ENCODE results near the gene LDLRAD4.

LDLRAD4 gene

DNA sequence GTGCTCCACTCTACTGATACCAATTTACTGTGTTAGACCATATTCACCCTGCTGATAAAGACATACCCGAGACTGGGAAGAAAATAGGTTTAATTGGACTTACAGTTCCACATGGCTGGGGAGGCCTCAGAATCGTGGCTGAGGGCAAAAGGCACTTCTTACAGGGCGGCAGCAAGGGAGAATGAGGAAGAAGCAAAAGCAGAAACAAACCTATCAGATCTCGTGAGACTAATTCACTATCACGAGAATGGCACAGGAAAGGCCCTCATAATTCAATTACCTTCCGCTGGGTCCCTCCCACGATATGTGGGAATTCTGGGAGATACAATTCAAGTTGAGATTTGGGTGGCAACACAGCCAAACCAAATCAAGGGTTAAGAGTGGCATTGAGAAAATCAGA lies 65.2 kb downstream of the LDLRAD4 start:
- H3K4me1 ChIP-seq (ENCODE audit: insufficient read depth, low read length), result no peaks in the 10 kb centered on the region
- no peak overlapping the region for H3K9ac ChIP-seq (ENCODE audit: low read depth, low read length)
- ATAC-seq (ENCODE audit: insufficient read depth, low read depth), result no peak
- no peak overlapping the region for H3K27ac ChIP-seq (ENCODE audit: low read length)
- H3K36me3 ChIP-seq (ENCODE audit: insufficient read depth, low read length), result peaks cover 31% of the 10 kb centered on the region
- no peak overlapping the region for H3K4me2 ChIP-seq (ENCODE audit: insufficient read depth, low read length)
- no peak for DNase-seq
- H3K27me3 ChIP-seq (ENCODE audit: insufficient read depth, low read length, poor library complexity), result no peaks in the 10 kb centered on the region
- no peak overlapping the region for H2AFZ ChIP-seq (ENCODE audit: low read depth, low read length)
- H4K20me1 ChIP-seq (ENCODE audit: insufficient read depth, low read length), result no peaks in the 10 kb centered on the region; the same call in 1 of the 2 replicates
- TF ChIP-seq, protein P1, sequence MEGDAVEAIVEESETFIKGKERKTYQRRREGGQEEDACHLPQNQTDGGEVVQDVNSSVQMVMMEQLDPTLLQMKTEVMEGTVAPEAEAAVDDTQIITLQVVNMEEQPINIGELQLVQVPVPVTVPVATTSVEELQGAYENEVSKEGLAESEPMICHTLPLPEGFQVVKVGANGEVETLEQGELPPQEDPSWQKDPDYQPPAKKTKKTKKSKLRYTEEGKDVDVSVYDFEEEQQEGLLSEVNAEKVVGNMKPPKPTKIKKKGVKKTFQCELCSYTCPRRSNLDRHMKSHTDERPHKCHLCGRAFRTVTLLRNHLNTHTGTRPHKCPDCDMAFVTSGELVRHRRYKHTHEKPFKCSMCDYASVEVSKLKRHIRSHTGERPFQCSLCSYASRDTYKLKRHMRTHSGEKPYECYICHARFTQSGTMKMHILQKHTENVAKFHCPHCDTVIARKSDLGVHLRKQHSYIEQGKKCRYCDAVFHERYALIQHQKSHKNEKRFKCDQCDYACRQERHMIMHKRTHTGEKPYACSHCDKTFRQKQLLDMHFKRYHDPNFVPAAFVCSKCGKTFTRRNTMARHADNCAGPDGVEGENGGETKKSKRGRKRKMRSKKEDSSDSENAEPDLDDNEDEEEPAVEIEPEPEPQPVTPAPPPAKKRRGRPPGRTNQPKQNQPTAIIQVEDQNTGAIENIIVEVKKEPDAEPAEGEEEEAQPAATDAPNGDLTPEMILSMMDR (IDR thresholded peaks at IDR 0.05; ENCODE audit: borderline replicate concordance, extremely low read depth, low read length, poor library complexity, severe bottlenecking), result no peak
- TF ChIP-seq EZH2 (IDR thresholded peaks at IDR 0.05; ENCODE audit: borderline replicate concordance, low read depth, low read length, severe bottlenecking), result no peak
- H3K79me2 ChIP-seq (ENCODE audit: insufficient read depth, low read length), result no peaks in the 10 kb centered on the region
- no peaks in the 10 kb centered on the region for H3K9me3 ChIP-seq (ENCODE audit: insufficient read depth, low read length, severe bottlenecking)
- no peak overlapping the region for H3K4me3 ChIP-seq (ENCODE audit: low read depth in 1 of 2, low read length in 2 of 2)

DNA sequence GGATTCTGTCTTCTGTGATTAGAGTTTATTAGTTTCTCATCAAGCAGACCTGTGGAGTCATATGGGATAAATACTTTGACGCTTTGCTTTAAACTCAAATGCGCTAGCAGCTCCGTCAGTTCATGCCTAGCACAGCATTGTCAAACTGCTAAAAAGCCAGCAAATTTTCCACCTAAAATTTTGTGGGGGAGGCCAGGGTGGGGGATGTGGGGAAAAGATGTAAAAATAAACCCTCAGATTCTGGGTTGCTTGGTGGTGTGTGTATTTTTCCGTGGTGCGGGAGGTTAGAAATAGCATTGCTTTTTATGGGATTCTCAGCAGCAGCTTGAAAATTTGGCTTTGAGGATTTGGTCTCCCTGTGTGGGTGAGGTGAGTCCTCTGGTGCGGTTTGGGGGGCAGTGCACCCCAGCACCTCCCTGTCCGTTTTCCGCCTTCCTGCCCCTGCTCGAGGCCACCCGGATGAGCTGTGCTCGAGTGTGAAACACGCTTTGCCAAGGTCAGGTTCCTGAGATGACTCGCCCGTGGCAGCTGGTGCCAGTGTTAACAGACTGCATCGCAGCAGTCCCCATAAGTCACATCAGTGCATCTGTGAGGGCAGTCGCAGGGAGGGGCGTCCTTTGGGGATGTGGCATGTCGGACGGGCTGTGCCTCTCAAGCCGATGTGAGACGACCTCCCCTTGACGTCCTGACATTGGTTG lies 65.9 kb downstream of the LDLRAD4 start:
- Histone ChIP-seq H3K27me3 (ENCODE audit: insufficient read depth, low read length, poor library complexity) (no peaks in the 10 kb centered on the region), H3K79me2 (ENCODE audit: insufficient read depth, low read length) (no peaks in the 10 kb centered on the region), H4K20me1 (ENCODE audit: insufficient read depth, low read length) (no peaks in the 10 kb centered on the region; the same call in 1 of the 2 replicates), H3K9me3 (ENCODE audit: insufficient read depth, low read length, severe bottlenecking) (no peaks in the 10 kb centered on the region), H3K4me3 (ENCODE audit: low read depth in 1 of 2, low read length in 2 of 2) (no peak overlapping the region), H3K9ac (ENCODE audit: low read depth, low read length) (no peak overlapping the region), H2AFZ (ENCODE audit: low read depth, low read length) (no peak overlapping the region), H3K36me3 (ENCODE audit: insufficient read depth, low read length) (peaks cover 24% of the 10 kb centered on the region), H3K4me2 (ENCODE audit: insufficient read depth, low read length) (no peak overlapping the region), H3K27ac (ENCODE audit: low read length) (no peak overlapping the region), H3K4me1 (ENCODE audit: insufficient read depth, low read length) (no peaks in the 10 kb centered on the region)
- no peak for ATAC-seq (ENCODE audit: insufficient read depth, low read depth)
- no peak for TF ChIP-seq EZH2 (IDR thresholded peaks at IDR 0.05; ENCODE audit: borderline replicate concordance, low read depth, low read length, severe bottlenecking)
- TF ChIP-seq, protein P1 (IDR thresholded peaks at IDR 0.05; ENCODE audit: borderline replicate concordance, extremely low read depth, low read length, poor library complexity, severe bottlenecking), result no peak
- no peak for DNase-seq

DNA sequence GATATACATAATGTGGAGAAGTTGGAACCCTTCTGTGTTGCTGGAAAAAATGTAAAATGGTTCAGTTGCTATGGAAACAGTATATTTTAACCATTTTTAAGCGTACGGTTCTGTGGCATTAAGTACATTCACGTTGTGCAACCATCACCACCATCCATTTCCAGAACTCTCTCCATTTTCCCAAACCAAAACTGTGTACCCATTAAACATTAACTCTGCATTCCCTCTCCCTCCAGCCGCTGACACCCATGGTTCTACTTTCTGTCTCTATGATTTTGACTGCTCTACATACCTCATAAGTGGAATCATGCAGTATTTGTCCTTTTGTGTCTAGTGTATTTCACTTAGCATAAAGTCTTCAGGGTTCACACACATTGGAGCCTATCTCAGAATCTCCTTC lies 67.3 kb downstream of the LDLRAD4 start:
- Histone ChIP-seq H4K20me1 (ENCODE audit: insufficient read depth, low read length) (no peaks in the 10 kb centered on the region; the same call in 1 of the 2 replicates), H3K4me2 (ENCODE audit: insufficient read depth, low read length) (no peak overlapping the region), H3K27ac (ENCODE audit: low read length) (no peak overlapping the region), H3K4me1 (ENCODE audit: insufficient read depth, low read length) (no peaks in the 10 kb centered on the region), H3K9me3 (ENCODE audit: insufficient read depth, low read length, severe bottlenecking) (no peaks in the 10 kb centered on the region), H2AFZ (ENCODE audit: low read depth, low read length) (no peak overlapping the region), H3K9ac (ENCODE audit: low read depth, low read length) (no peak overlapping the region), H3K79me2 (ENCODE audit: insufficient read depth, low read length) (no peaks in the 10 kb centered on the region), H3K27me3 (ENCODE audit: insufficient read depth, low read length, poor library complexity) (no peaks in the 10 kb centered on the region), H3K36me3 (ENCODE audit: insufficient read depth, low read length) (peaks cover 10% of the 10 kb centered on the region), H3K4me3 (ENCODE audit: low read depth in 1 of 2, low read length in 2 of 2) (no peak overlapping the region)
- DNase-seq, result no peak
- no peak for ATAC-seq (ENCODE audit: insufficient read depth, low read depth)
- TF ChIP-seq, protein P1 (IDR thresholded peaks at IDR 0.05; ENCODE audit: borderline replicate concordance, extremely low read depth, low read length, poor library complexity, severe bottlenecking), result no peak
- no peak for TF ChIP-seq EZH2 (IDR thresholded peaks at IDR 0.05; ENCODE audit: borderline replicate concordance, low read depth, low read length, severe bottlenecking)

All from DND-41 (cell line).